ENCODE data around the gene COL8A2.

The COL8A2 gene

DNA sequence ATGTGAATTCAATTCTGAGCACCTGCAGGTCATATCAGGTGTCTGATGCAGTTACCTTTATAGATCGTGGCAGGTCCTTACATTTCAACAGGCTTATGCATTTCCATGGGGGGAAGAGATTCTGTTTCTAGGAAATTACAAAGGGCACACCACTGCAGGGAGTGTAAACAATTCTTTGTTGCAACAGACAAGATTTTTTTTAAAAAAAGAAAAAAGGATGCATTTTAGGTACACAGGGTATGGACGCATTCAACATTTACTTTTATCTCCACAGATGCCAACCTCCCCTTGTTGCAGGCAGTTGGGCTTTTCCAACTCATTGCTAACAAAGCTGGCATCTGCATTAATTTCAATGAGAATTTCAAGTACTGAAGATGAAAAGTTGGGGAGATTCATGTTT is 54.7 kb downstream of the COL8A2 start:
- DNase-seq: no peak

DNA sequence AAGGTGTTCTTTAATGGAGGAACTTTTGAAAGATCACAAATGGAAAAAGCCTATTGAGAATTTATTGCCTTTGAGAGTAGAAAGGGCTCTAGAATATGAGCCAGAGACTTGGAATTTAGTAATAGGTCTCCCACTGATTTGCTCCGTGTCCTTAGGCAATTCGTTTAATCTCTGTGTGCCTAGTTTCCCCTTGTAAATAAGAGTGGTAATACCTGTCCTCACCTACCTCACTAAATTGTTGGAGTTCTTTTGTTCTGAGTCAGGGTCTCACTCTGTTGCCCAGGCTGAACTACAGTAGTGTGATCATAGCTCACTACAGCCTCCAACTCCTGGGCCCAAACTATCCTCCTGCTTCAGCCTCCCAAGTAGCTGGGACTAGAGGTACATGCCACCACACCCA is 56.2 kb downstream of the COL8A2 start:
- no peak for DNase-seq

DNA sequence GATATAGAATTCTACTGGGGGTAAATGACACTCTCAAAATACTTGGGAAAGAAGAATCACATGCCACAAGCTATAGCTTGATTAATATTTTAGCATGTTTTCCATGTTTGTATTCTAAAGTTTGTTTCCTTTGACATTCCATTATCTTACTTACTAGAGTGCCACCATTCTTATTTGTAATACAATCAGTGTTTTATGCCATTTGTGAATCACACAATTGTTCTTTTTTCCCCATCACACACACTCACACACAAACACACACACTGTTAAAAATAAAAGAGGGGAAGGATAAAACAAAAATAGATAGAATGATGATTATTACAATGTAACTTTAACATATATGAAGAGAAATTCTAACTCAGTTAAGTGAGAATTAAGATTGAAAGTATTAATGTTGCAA is 57.2 kb downstream of the COL8A2 start:
- no peak for DNase-seq

DNA sequence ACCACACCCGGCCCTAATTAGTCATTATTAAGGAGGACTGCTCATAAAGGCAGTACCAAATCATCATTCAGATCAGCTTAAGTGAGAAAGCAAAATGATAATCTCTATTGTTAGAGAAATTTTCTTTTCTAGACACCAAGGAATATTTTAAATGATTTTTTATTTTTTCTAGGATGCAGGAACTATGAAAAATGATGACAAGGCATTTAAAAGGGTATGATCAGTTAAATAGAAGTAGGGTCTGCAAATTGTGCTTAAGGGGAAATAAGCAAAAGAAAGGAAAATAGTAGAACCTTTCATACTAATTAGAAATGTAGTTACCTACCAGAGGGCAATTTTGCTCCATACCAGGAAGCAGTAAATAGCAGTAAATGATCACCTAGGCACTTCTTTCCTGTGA is 62.7 kb downstream of the COL8A2 start:
- no peak for DNase-seq

DNA sequence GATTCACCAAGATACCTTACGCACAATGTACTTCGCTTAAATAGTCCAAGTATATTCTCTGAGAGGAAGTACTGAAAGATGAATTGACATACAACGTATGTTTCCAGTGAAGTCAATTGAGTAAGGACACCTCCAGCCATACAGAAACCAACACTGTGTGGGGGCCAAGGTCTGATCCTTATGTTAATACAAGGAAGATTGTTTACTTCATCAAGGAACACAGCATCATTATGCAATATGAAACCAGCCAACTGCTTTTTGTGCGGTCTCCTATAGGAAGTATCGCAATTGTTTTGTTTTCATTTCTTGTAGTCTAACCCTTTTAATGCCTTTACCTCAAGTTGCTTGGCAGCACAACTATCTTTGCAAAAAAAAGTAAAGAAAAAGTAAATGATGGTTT is 69.3 kb downstream of the COL8A2 start:
- DNase-seq: no peak

DNA sequence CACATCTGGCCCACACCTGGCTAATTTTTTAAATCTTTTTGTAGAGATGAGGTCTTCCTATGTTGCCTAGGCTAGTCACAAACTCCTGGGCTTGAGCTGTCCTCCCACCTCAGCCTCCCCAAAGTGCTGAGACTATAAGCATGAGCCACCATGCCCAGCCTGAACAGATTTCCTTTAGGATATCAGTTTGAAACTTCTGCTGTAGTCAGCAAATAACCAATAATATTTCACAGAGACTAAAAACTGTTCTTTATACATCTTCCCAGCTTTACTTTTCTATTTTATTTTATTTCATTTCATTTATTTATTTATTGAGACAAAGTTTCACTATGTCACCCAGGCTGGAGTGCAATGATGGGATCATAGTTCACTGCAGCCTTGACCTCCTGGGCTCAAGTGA is 71.0 kb downstream of the COL8A2 start:
- DNase-seq: no peak

DNA sequence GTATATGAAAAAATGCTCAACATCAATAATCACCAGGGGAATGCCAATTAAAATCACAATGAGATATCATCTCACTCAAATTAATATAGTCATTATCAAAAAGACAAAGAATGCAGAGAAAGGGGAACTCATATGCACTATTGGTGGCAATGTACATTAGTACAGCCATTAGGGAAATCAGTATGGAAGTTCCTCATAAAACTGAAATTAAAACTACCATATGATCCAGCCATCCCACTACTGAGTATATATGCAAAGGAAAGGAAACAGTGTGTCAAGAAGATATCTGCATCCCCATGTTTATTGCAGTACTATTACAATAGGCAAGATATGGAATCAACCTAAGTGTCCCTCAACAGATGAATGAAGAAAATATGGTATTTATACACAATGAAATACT is 73.2 kb downstream of the COL8A2 start:
- no peak for DNase-seq
